ENCODE measurements around the gene RELCH. TPM values are rescaled to one million over a fixed set of nuclear protein-coding genes. Genes with fewer than 3 reads are reported as not detected.

The RELCH gene
- total and polyA plus RNA-seq, 7 experiments from 2014 or later, result 7.3 to 70.8 (median 52.0) TPM

DNA sequence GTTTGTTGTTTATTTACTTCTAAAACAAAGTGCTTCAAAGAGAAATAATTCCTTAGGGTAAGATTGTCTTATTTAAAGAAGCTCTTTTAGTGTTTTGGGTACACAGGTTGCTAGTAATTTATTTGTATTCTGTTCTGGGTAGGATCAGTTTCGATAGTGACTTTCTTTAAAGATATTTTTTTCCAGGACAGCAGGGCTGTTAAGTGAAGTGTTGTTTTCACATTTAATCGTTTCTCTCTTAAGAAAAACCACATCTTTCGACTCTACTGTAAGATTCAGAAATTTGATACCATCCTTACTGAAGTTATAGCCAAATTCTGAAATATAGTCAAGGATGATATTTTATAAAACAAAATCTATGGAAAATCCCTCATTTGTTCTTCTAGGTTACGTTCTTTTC is 155.8 kb downstream of the RELCH start:
- ChIA-PET CTCF (no interaction called here), POLR2A (no interaction called here)
- H3K36me3 Mint-ChIP-seq, result peaks cover 0 to 15% (median 0%) of the 10 kb centered on the region in 5 donors
- Histone ChIP-seq H3K4me1 (ENCODE audit: control insufficient read depth in 2 of 2, insufficient read depth in 2 of 2, low read length in 2 of 2) (no peaks in the 10 kb centered on the region), H3K4me3 (ENCODE audit: low read length) (no peak overlapping the region), H3K9me3 (ENCODE audit: control insufficient read depth in 2 of 3, low read length in 3 of 3) (no peaks in the 10 kb centered on the region), H3K27me3 (ENCODE audit: control insufficient read depth in 2 of 2, insufficient read depth in 2 of 2, low read length in 2 of 2) (no peaks in the 10 kb centered on the region), H3K36me3 (ENCODE audit: control insufficient read depth in 2 of 3, insufficient read depth in 3 of 3, low read length in 3 of 3) (no peaks in the 10 kb centered on the region), H3K27ac (ENCODE audit: low read depth, low read length) (no peak overlapping the region)
- H3K27me3 Mint-ChIP-seq, result peaks cover 0 to 14% (median 8%) of the 10 kb centered on the region in 5 donors
- peaks cover 0 to 40% (median 0%) of the 10 kb centered on the region in 7 donors for H3K4me1 Mint-ChIP-seq
- ATAC-seq (no peak), DNase-seq (no peak)
- no peaks in the 10 kb centered on the region for H3K9me3 Mint-ChIP-seq
- no peak overlapping the region for H3K27ac Mint-ChIP-seq
- H3K4me3 Mint-ChIP-seq, result no peak overlapping the region
- intact Hi-C loops (cut with micrococcal nuclease), result no loop called here

DNA sequence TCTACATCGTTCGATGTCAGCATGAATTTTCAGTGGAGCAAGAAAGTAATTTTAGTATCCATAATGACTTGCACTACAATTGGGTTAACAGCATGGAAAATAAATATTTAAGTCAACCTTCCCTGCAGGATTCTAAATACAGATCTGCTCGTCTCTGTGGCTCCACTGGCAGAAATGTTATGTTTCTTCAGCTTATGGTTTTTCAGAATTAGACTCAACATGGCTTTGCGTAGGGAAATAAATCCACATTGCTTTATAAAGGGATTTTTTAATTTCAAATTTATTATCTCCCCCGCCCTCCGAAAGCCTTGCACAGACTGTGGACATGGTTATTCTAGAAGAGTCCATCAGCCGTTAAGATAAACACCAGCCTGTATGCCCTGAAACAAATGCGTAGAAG is 156.3 kb downstream of the RELCH start:
- ATAC-seq (no peak), DNase-seq (no peak)
- Histone ChIP-seq H3K4me3 (ENCODE audit: low read length) (no peak overlapping the region), H3K27ac (ENCODE audit: low read depth, low read length) (no peak overlapping the region), H3K27me3 (ENCODE audit: control insufficient read depth in 2 of 2, insufficient read depth in 2 of 2, low read length in 2 of 2) (no peaks in the 10 kb centered on the region), H3K4me1 (ENCODE audit: control insufficient read depth in 2 of 2, insufficient read depth in 2 of 2, low read length in 2 of 2) (no peaks in the 10 kb centered on the region), H3K36me3 (ENCODE audit: control insufficient read depth in 2 of 3, insufficient read depth in 3 of 3, low read length in 3 of 3) (no peaks in the 10 kb centered on the region), H3K9me3 (ENCODE audit: control insufficient read depth in 2 of 3, low read length in 3 of 3) (no peaks in the 10 kb centered on the region)
- Mint-ChIP-seq H3K27me3 (peaks cover 0 to 14% (median 8%) of the 10 kb centered on the region in 5 donors), H3K36me3 (peaks cover 0 to 14% (median 0%) of the 10 kb centered on the region in 5 donors), H3K4me1 (peaks cover 0 to 35% (median 0%) of the 10 kb centered on the region in 7 donors), H3K9me3 (no peaks in the 10 kb centered on the region), H3K27ac (no peak overlapping the region), H3K4me3 (no peak overlapping the region)
- POLR2A ChIA-PET, result no interaction called here
- intact Hi-C loops (cut with micrococcal nuclease), result no loop called here
- CTCF ChIA-PET, result no interaction called here

DNA sequence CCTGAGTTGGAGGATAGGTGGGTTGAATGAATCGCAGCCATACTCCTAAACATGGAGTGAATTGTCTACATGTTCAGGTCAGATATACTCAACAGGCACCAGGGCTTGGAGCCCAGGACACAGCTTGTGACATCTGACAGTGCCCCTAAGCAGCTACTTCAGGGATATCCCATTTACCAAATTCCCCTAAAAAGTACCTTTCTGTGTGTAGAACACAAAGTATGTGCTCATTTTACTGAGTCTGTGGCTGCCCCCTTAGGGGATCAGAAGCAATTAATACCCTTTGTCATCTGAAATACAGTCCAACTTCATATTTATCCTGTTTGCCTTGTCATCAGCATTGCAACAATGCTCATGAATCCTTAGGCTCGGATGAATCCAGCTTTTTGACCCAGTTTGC is 158.9 kb downstream of the RELCH start:
- no peak for DNase-seq
- Mint-ChIP-seq H3K4me3 (no peak overlapping the region), H3K9me3 (no peaks in the 10 kb centered on the region), H3K36me3 (peaks cover 0 to 15% (median 0%) of the 10 kb centered on the region in 5 donors), H3K27ac (no peak overlapping the region), H3K27me3 (peaks cover 0 to 3% (median 0%) of the 10 kb centered on the region in 5 donors), H3K4me1 (peaks cover 0 to 26% (median 0%) of the 10 kb centered on the region in 7 donors)
- POLR2A ChIA-PET, result interaction anchor here (0.7 kb wide), 1 partner anchor 161 kb away, joined by 3 read pairs; no protein-coding TSS in a partner anchor
- Histone ChIP-seq H3K4me1 (ENCODE audit: control insufficient read depth in 2 of 2, insufficient read depth in 2 of 2, low read length in 2 of 2) (no peaks in the 10 kb centered on the region), H3K27me3 (ENCODE audit: control insufficient read depth in 2 of 2, insufficient read depth in 2 of 2, low read length in 2 of 2) (no peaks in the 10 kb centered on the region), H3K9me3 (ENCODE audit: control insufficient read depth in 2 of 3, low read length in 3 of 3) (no peaks in the 10 kb centered on the region), H3K4me3 (ENCODE audit: low read length) (no peak overlapping the region), H3K36me3 (ENCODE audit: control insufficient read depth in 2 of 3, insufficient read depth in 3 of 3, low read length in 3 of 3) (no peaks in the 10 kb centered on the region), H3K27ac (ENCODE audit: low read depth, low read length) (no peak overlapping the region)
- no peak for ATAC-seq
- intact Hi-C loops (cut with micrococcal nuclease), result loop anchor here in 1 of 2 donors (2.0 kb wide), 1 partner anchor 17 kb away; no protein-coding TSS in a partner anchor
- CTCF ChIA-PET, result interaction anchor here (0.6 kb wide), 1 partner anchor 238 kb away, joined by 3 read pairs; no protein-coding TSS in a partner anchor

DNA sequence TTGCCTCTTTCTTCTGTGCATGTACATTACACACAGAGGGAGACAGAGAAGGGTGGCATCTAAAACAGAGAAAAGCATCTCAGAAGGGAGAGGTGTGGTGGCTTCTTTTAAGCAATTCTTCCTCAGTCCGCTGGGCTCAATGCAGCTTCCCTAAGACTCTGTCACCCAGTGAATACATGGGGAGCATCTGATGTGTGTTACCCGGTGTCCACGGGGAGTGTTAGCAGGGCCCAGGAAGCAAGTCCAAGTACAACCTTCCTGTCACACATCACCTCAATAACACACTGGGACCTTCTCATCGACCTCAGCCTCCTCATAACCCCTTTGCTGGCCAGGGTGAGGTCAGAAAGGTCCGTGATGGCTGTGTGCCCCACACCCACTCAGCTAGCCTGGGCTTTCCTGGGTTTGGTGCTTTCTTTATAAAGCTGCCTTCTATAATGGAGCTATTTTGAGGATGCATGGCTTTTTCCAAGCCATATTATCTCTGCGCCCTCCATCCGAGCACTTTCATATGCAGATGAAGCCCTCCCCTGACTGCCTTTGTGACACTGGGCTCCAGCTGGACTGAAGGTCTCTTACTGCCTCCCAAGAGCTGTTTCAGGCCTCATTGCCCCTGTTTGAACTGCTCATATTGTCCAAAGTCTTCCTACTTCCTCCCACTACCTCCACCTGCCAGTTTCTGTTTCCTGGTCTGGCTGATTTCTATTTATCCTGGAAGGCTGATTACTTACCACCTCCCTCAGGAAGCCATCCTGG is 159.5 kb downstream of the RELCH start:
- intact Hi-C loops (cut with micrococcal nuclease), result loop anchor here in 1 of 2 donors (2.0 kb wide), 1 partner anchor 18 kb away; no protein-coding TSS in a partner anchor
- ChIA-PET POLR2A (interaction anchor here (0.7 kb wide), 1 partner anchor 160 kb away, joined by 3 read pairs; no protein-coding TSS in a partner anchor), CTCF (interaction anchor here (0.6 kb wide), 1 partner anchor 238 kb away, joined by 3 read pairs; no protein-coding TSS in a partner anchor)
- ATAC-seq, result no peak
- H3K4me3 Mint-ChIP-seq, result peak overlapping the region in 1 of 10 donors; percentile 72
- Histone ChIP-seq H3K36me3 (ENCODE audit: control insufficient read depth in 2 of 3, insufficient read depth in 3 of 3, low read length in 3 of 3) (no peaks in the 10 kb centered on the region), H3K4me1 (ENCODE audit: control insufficient read depth in 2 of 2, insufficient read depth in 2 of 2, low read length in 2 of 2) (no peaks in the 10 kb centered on the region), H3K9me3 (ENCODE audit: control insufficient read depth in 2 of 3, low read length in 3 of 3) (no peaks in the 10 kb centered on the region), H3K27me3 (ENCODE audit: control insufficient read depth in 2 of 2, insufficient read depth in 2 of 2, low read length in 2 of 2) (no peaks in the 10 kb centered on the region), H3K4me3 (ENCODE audit: low read length) (no peak overlapping the region), H3K27ac (ENCODE audit: low read depth, low read length) (no peak overlapping the region)
- H3K27ac Mint-ChIP-seq, result peak overlapping the region in 3 of 9 donors; percentile 1 to 87 (median 42)
- H3K9me3 Mint-ChIP-seq, result no peaks in the 10 kb centered on the region
- peaks cover 0 to 10% (median 0%) of the 10 kb centered on the region in 5 donors for H3K36me3 Mint-ChIP-seq
- H3K27me3 Mint-ChIP-seq, result peaks cover 0 to under 1% (median 0%) of the 10 kb centered on the region in 5 donors
- DNase-seq, result no peak
- peaks cover 0 to 26% (median 0%) of the 10 kb centered on the region in 7 donors for H3K4me1 Mint-ChIP-seq

DNA sequence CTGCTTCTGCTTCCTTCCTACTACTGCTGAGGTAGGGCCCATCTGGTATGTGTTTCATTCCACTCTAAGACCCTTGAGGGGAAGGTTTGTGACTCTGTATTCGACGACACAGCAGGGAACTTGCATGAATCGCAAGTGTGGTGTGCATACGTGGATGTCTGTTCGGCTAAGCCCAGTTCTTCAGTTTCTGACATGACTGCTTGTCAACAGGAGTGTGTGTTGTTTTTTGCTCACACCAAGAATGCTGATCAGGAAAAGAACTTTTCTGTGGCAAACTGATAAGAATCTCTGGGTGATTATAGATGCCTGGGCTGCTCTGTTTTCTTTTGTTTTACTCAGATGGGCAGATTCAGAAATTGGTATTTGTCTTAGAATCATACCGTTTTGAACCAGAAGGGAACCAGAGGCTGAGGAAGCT is 160.0 kb downstream of the RELCH start:
- Histone ChIP-seq H3K4me3 (ENCODE audit: low read length) (no peak overlapping the region), H3K27ac (ENCODE audit: low read depth, low read length) (no peak overlapping the region), H3K27me3 (ENCODE audit: control insufficient read depth in 2 of 2, insufficient read depth in 2 of 2, low read length in 2 of 2) (no peaks in the 10 kb centered on the region), H3K36me3 (ENCODE audit: control insufficient read depth in 2 of 3, insufficient read depth in 3 of 3, low read length in 3 of 3) (no peaks in the 10 kb centered on the region), H3K4me1 (ENCODE audit: control insufficient read depth in 2 of 2, insufficient read depth in 2 of 2, low read length in 2 of 2) (no peaks in the 10 kb centered on the region), H3K9me3 (ENCODE audit: control insufficient read depth in 2 of 3, low read length in 3 of 3) (no peaks in the 10 kb centered on the region)
- peak overlapping the region in 3 of 9 donors; percentile 1 to 87 (median 42) for H3K27ac Mint-ChIP-seq
- H3K4me1 Mint-ChIP-seq, result peaks cover 0 to 26% (median 0%) of the 10 kb centered on the region in 7 donors
- peaks cover 0 to 9% (median 0%) of the 10 kb centered on the region in 5 donors for H3K36me3 Mint-ChIP-seq
- ATAC-seq, result no peak
- intact Hi-C loops (cut with micrococcal nuclease), result loop anchor here in 1 of 2 donors (2.0 kb wide), 1 partner anchor 18 kb away; no protein-coding TSS in a partner anchor
- H3K9me3 Mint-ChIP-seq, result no peaks in the 10 kb centered on the region
- CTCF ChIA-PET, result no interaction called here
- H3K4me3 Mint-ChIP-seq, result peak overlapping the region in 1 of 10 donors; percentile 72
- DNase-seq, result no peak
- H3K27me3 Mint-ChIP-seq, result no peaks in the 10 kb centered on the region
- POLR2A ChIA-PET, result no interaction called here

DNA sequence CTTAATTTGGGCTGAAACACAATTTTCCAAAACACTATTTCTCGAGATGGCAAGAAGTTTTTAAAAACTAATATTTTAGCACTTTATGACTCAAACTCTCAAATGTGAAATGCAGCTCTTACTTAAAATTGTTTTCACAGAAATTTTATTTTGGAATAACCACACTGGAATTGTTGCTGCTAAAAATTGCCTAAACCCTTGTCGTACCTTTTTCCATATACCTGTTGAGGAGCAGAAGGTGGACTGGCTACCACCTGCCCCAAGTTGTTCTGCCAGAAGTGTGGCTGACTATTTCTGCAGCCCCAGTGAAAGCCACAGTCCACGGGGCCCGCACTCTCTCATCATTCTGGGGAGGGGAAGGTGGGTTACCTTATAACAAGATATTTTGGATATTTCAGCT is 161.4 kb downstream of the RELCH start:
- H3K27ac ChIP-seq (ENCODE audit: low read depth, low read length), result no peak overlapping the region
- ChIA-PET POLR2A (no interaction called here), CTCF (interaction anchor here (0.6 kb wide), 1 partner anchor 249 kb away, joined by 3 read pairs; no protein-coding TSS in a partner anchor)
- ATAC-seq, result no peak
- peaks cover 0 to 23% (median 0%) of the 10 kb centered on the region in 7 donors for H3K4me1 Mint-ChIP-seq
- H3K36me3 Mint-ChIP-seq, result peaks cover 0 to 11% (median 0%) of the 10 kb centered on the region in 5 donors
- no peak for DNase-seq
- no peak overlapping the region for H3K4me3 ChIP-seq (ENCODE audit: low read length)
- no peaks in the 10 kb centered on the region for H3K4me1 ChIP-seq (ENCODE audit: control insufficient read depth in 2 of 2, insufficient read depth in 2 of 2, low read length in 2 of 2)
- H3K36me3 ChIP-seq (ENCODE audit: control insufficient read depth in 2 of 3, insufficient read depth in 3 of 3, low read length in 3 of 3), result no peaks in the 10 kb centered on the region
- H3K27ac Mint-ChIP-seq, result no peak overlapping the region
- no peak overlapping the region for H3K4me3 Mint-ChIP-seq
- H3K9me3 Mint-ChIP-seq, result no peaks in the 10 kb centered on the region
- intact Hi-C loops (cut with micrococcal nuclease), result no loop called here
- H3K27me3 Mint-ChIP-seq, result no peaks in the 10 kb centered on the region
- H3K9me3 ChIP-seq (ENCODE audit: control insufficient read depth in 2 of 3, low read length in 3 of 3), result no peaks in the 10 kb centered on the region
- H3K27me3 ChIP-seq (ENCODE audit: control insufficient read depth in 2 of 2, insufficient read depth in 2 of 2, low read length in 2 of 2), result no peaks in the 10 kb centered on the region
